Mammary epithelial cell (primary cell): ENCODE data around the gene LDLRAD4.

Experiments used
- EZH2 ChIP-seq: IDR thresholded peaks from 2 replicates; pipeline ENCODE4 v1.6.1; 2012; ENCODE audit warnings: low read length, inconsistent platforms, borderline replicate concordance
- TF ChIP-seq, protein P1 (sequence below), 2 donors: IDR thresholded peaks in 1 of 2; conservative IDR thresholded peaks in 1 of 2; 2 replicates each; pipeline ENCODE4 v1.5.1; 2011 to 2012; ENCODE audit warnings: inconsistent platforms in 2 of 2, low read length in 2 of 2, mild to moderate bottlenecking in 2 of 2, control low read depth in 1 of 2, low read depth in 1 of 2; ENCODE audit not compliant: insufficient read depth in 1 of 2; ENCODE audit errors: extremely low read depth in 1 of 2

DNA sequence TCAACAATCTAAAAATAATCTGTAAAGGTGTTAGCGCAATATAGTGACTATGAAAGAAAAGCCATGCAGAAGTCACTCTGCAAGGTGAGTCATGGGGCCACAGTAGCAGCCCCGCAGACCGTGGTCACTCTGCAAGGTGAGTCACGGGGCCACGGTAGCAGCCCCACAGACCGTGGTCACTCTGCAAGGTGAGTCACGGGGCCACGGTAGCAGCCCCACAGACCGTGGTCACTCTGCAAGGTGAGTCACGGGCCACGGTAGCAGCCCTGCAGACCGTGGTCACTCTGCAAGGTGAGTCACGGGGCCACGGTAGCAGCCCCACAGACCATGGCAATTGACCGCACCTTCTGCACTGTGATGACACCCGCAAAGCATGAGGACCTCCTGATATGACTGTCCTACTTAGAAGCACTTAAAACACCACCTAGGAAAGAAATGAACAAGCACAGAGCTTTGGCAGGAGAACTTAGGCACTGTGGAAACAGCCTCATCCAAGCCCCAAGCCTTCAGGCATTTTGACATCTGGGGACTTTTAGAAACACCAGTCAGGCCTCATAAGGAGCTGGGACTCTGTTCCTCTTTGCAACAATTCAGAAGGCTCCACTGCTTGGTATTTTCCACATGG lies 70.1 kb downstream of the LDLRAD4 start:
- TF ChIP-seq, protein P1, sequence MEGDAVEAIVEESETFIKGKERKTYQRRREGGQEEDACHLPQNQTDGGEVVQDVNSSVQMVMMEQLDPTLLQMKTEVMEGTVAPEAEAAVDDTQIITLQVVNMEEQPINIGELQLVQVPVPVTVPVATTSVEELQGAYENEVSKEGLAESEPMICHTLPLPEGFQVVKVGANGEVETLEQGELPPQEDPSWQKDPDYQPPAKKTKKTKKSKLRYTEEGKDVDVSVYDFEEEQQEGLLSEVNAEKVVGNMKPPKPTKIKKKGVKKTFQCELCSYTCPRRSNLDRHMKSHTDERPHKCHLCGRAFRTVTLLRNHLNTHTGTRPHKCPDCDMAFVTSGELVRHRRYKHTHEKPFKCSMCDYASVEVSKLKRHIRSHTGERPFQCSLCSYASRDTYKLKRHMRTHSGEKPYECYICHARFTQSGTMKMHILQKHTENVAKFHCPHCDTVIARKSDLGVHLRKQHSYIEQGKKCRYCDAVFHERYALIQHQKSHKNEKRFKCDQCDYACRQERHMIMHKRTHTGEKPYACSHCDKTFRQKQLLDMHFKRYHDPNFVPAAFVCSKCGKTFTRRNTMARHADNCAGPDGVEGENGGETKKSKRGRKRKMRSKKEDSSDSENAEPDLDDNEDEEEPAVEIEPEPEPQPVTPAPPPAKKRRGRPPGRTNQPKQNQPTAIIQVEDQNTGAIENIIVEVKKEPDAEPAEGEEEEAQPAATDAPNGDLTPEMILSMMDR (conservative IDR thresholded peaks at IDR 0.05 in 1 of 2, IDR thresholded peaks at IDR 0.05 in 1 of 2; ENCODE audit: extremely low read depth in 1 of 2, insufficient read depth in 1 of 2, low read depth in 1 of 2, low read length in 2 of 2) = no peak
- TF ChIP-seq EZH2 = no peak
